BJ (cell line): ENCODE measurements around the gene RNPEPL1. TPM values are rescaled to one million over a fixed set of nuclear protein-coding genes. Genes with fewer than 3 reads are reported as not detected.
"Not testable (repeated sequence)": the region's sequence is repeated elsewhere in the genome, so short reads cannot be mapped to it uniquely, and the experiment has no call there.

ENCODE experiments used
- CTCF ChIA-PET: fragments of 350-600 bp; formaldehyde crosslinking; extraction: SDS; loops from one replicate; lab custom pipeline; 2021; ENCODE audit warnings: antibody characterized with exemption, inconsistent platforms; lab: Yijun Ruan, JAX
- POLR2A ChIA-PET: fragments of 300-600 bp; sonication (Branson Sonifier 250); formaldehyde crosslinking; extraction: SDS; loops from one replicate; lab custom pipeline; 2021; ENCODE audit warnings: antibody characterized with exemption; lab: Charles Lee
- DNase-seq: peaks from one replicate; pipeline ENCODE4 v3.0.0-alpha.2; 2011; ENCODE audit warnings: low read depth
- H3K27me3 ChIP-seq: 2 replicates; pipeline ENCODE4 v1.6.0; 2011; ENCODE audit warnings: low read length; ENCODE audit not compliant: control insufficient read depth, insufficient read depth
- H3K36me3 ChIP-seq: 2 replicates; pipeline ENCODE4 v1.5.1; 2011; ENCODE audit warnings: low read length; ENCODE audit not compliant: control insufficient read depth, insufficient read depth
- H3K4me3 ChIP-seq: 2 replicates; pipeline ENCODE4 v1.5.1; 2011; ENCODE audit warnings: low read depth, mild to moderate bottlenecking, control low read depth, low read length
- polyA plus RNA-seq: library from polyadenylated mRNA; depleted of rRNA; stranded (reverse); fragments of >200 nt; gene quantifications from 2 replicates; pipeline ENCODE4 v1.2.3, GENCODE V29; 2011
- TF ChIP-seq, protein P1 (sequence below): IDR thresholded peaks from 2 replicates; pipeline ENCODE4 v1.5.1; 2011; ENCODE audit warnings: low read depth, mild to moderate bottlenecking, control low read depth, inconsistent platforms, low read length, moderate library complexity; ENCODE audit not compliant: insufficient read depth

The RNPEPL1 gene
- polyA plus RNA-seq, 1 experiment = 12.7 TPM

DNA sequence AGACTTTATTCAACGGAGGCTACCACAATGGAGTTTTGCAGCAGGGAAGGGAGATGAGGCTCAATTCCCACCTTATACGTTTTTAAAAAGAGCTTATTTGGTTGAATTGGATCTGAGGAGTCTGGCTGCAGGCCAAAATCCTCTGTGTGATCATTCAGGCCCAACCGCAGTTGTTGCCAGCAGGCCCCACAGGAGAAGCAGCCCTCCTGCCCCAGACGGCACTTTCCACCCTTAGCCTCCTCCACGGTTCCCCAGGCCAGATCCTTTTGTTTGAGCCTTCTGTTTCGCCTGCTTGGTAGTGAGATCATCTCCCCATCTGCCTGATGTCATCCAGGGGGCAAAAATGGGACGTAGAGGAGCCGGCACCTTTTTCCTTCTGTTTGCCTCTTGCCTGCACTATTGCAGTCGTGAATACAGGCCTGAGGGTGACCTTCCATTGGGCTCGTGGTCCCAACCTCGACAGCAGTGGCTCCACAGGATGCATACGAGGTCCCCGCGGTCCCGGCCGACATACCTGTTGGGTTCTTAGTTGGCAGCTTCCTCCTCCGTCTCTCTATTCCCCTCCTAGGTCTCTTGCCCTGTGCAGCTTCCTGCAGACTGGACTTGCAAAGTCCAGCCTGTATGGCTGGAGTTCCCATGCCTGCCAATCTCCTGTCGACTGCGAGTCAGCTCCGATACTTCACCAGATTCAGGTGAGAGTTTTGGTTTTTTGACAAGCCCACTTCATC, 47.7 kb downstream of the RNPEPL1 start:
- no peak for DNase-seq
- ChIA-PET POLR2A (no interaction called here), CTCF (interaction anchor here (0.7 kb wide), 1 partner anchor 30 kb away, joined by 3 read pairs; the partner anchor contains the start of gene CAPN10)
- Histone ChIP-seq H3K27me3 (no peaks in the 10 kb centered on the region), H3K4me3 (no peak overlapping the region), H3K36me3 (no peaks in the 10 kb centered on the region)
- TF ChIP-seq, protein P1, sequence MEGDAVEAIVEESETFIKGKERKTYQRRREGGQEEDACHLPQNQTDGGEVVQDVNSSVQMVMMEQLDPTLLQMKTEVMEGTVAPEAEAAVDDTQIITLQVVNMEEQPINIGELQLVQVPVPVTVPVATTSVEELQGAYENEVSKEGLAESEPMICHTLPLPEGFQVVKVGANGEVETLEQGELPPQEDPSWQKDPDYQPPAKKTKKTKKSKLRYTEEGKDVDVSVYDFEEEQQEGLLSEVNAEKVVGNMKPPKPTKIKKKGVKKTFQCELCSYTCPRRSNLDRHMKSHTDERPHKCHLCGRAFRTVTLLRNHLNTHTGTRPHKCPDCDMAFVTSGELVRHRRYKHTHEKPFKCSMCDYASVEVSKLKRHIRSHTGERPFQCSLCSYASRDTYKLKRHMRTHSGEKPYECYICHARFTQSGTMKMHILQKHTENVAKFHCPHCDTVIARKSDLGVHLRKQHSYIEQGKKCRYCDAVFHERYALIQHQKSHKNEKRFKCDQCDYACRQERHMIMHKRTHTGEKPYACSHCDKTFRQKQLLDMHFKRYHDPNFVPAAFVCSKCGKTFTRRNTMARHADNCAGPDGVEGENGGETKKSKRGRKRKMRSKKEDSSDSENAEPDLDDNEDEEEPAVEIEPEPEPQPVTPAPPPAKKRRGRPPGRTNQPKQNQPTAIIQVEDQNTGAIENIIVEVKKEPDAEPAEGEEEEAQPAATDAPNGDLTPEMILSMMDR = no peak

DNA sequence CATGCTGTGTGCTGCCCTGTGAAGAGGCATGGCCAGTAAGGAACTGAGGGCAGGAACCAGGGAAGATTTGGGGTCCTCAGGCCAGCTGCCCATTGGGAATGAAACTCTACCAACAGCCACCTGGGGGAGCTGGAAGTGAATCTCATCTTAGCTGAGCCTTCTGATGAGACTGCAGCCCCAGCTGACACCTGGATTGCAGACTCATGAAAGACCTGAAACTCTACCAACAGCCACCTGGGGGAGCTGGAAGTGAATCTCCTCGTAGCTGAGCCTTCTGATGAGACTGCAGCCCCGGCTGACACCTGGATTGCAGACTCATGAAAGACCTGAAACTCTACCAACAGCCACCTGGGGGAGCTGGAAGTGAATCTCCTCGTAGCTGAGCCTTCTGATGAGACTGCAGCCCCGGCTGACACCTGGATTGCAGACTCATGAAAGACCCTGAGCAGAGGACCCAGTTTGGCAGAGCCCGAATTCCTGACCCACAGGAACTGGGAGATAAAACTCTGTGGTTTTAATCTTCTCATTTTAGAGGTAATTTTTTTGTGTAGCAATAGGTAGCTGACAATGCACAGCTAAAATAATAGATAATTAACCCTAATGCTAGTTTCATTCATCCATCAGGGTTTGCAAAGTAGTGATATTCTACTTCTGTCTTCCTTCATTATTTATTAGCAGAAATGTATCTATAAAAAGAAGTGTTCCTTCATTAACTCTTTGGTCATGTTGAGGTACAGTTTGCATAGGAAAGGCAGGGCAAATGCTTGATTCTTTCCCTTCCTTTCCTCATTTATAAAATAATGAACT, 48.8 kb downstream of the RNPEPL1 start:
- H3K36me3 ChIP-seq, H3K4me3 ChIP-seq, CTCF ChIA-PET, POLR2A ChIA-PET, DNase-seq, H3K27me3 ChIP-seq: not testable (repeated sequence)

DNA sequence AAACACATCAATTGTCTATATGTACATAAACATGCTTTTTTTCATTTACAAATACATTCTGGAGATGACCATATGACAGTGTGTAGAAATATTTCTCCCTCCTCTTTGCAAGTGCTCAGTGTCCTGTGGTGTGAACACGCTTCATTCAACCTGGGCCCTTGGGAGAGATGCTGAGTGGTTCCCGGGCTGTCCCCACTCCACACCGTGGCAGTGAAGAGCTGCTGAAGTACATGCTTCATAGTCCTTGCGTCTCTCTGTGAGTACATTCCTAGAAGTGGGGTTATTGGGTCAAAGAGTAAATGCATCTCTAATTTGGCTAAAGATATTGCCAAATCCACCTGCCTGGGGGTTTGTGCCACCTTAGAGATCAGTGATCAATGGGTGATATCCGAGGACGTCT, 50.5 kb downstream of the RNPEPL1 start:
- ChIA-PET POLR2A (no interaction called here), CTCF (no interaction called here)
- no peak for DNase-seq
- no peak overlapping the region for H3K4me3 ChIP-seq
- no peaks in the 10 kb centered on the region for H3K27me3 ChIP-seq
- TF ChIP-seq, protein P1 = no peak
- H3K36me3 ChIP-seq = no peaks in the 10 kb centered on the region

DNA sequence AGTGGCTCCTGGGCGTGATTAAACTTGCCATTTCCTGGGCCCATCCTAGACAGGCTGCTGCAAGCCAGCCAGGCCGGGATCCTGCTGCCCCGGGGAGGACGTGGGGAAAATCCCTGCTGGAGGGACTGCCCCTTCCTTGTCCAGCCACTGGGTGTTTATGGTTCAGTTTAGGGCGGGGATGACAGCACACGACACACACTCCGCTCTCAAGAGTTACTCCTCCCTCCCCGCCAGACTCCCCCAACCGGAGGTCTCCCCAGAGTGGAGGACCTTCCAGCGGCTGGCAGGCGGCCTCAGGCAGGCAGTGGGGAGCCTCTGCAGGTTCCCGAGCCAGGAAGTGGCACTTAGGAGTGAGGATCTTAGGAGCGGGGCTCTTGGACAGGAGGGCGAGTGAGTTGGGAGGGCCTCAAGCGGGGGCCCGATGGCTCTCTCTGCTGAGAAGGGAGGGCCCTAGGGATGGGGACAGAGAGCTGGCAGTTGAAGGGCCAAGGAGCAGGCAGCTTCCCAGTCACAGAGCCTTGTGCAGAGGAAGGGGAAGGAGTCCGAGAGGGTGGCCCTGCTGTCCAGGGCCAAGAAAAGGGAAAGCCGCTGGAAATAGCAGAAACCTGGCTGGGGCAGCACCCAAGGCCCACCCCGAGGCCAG, 51.3 kb downstream of the RNPEPL1 start:
- no peaks in the 10 kb centered on the region for H3K36me3 ChIP-seq
- H3K4me3 ChIP-seq = no peak overlapping the region
- ChIA-PET CTCF (no interaction called here), POLR2A (no interaction called here)
- DNase-seq = no peak
- TF ChIP-seq, protein P1 = no peak
- H3K27me3 ChIP-seq = no peaks in the 10 kb centered on the region

DNA sequence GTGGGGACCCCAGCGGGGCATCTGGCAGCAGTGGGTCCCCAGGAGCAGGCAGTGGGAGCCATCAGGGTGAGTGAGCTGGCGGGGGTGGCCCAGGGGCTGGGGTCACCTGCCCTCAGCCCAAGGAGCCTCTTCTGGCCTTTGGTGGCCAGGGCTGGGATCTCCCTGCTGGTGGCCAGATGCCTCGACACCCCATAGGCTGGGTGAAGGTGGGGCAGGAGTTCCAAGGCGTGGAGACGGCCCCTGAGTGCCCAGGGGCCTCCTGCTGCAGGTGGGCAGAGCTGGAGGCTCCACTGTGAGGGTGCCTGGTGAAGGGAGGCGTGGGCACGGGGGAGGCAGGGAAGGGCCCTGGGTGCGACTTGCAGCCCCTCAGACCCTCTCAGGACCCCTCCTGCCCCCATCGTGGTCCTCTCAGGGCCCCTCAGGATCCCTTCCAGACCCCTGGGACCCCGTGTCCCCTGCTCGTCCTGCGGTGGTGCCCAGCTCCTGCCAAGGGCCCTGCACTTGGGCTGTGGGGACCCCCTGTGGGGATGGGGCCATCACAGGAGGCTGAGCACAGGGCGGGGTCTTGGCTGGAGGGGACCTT, 52.0 kb downstream of the RNPEPL1 start:
- DNase-seq = no peak
- no peak overlapping the region for H3K4me3 ChIP-seq
- POLR2A ChIA-PET = no interaction called here
- H3K36me3 ChIP-seq = no peaks in the 10 kb centered on the region
- TF ChIP-seq, protein P1 = no peak
- no peaks in the 10 kb centered on the region for H3K27me3 ChIP-seq
- CTCF ChIA-PET = no interaction called here
